Tongue (tissue), 2 donors: ENCODE measurements around the gene SLC1A7. TPM values are rescaled to one million over a fixed set of nuclear protein-coding genes. Genes with fewer than 3 reads are reported as not detected.
"Not testable (repeated sequence)": the region's sequence is repeated elsewhere in the genome, so short reads cannot be mapped to it uniquely, and the experiment has no call there.

ENCODE experiments used
- DNase-seq: peaks from one replicate; pipeline ENCODE4 v3.0.0-alpha.2; 2015
- total RNA-seq: library from RNA; depleted of rRNA; stranded (reverse); fragments of >200 nt; gene quantifications from one replicate; pipeline ENCODE4 v1.2.3, GENCODE V29; 2014

SLC1A7 gene
- not detected for total RNA-seq

GRCh38 chr1:53142226-53142853 lies at the start of gene SLC1A7:
Gene SLC1A7 (minus strand): TSS chr1:53142638. CDS start chr1:53142449, 189 bp downstream.
- no peak for DNase-seq

- DNase-seq: no peak
These were observed 47.8 kb upstream of the SLC1A7 start for GRCh38 chr1:53190210-53190611.

- DNase-seq: no peak
These were observed 46.6 kb upstream of the SLC1A7 start for GRCh38 chr1:53189061-53189460.

- no peak for DNase-seq
These were observed 45.7 kb upstream of the SLC1A7 start for GRCh38 chr1:53188099-53188498.

- DNase-seq: no peak
These were observed 45.0 kb upstream of the SLC1A7 start for GRCh38 chr1:53187401-53187800.

GRCh38 chr1:53186533-53186932 lies 44.1 kb upstream of the SLC1A7 start:
- DNase-seq: no peak

GRCh38 chr1:53185955-53186297 lies 43.5 kb upstream of the SLC1A7 start:
- DNase-seq: not testable (repeated sequence)

- no peak for DNase-seq
These were observed 40.9 kb upstream of the SLC1A7 start for GRCh38 chr1:53183095-53183990.

- DNase-seq: no peak
These were observed 40.3 kb upstream of the SLC1A7 start for GRCh38 chr1:53182716-53183094.

- peak; percentile 92 for DNase-seq
These were observed 39.7 kb upstream of the SLC1A7 start for GRCh38 chr1:53182111-53182593.

- DNase-seq: no peak
These were observed 38.5 kb upstream of the SLC1A7 start for GRCh38 chr1:53180951-53181350.

- DNase-seq: no peak
These were observed 37.8 kb upstream of the SLC1A7 start for GRCh38 chr1:53180226-53180625.

- peak; percentile 90 for DNase-seq
These were observed 34.2 kb upstream of the SLC1A7 start for GRCh38 chr1:53176452-53177208.

- no peak for DNase-seq
These were observed 32.8 kb upstream of the SLC1A7 start for GRCh38 chr1:53174971-53175913.

- DNase-seq: peak; percentile 15
These were observed 30.1 kb upstream of the SLC1A7 start for GRCh38 chr1:53172426-53173128.

GRCh38 chr1:53166912-53167311 lies 24.5 kb upstream of the SLC1A7 start:
- DNase-seq: peak; percentile 45

- DNase-seq: no peak
These were observed 23.9 kb upstream of the SLC1A7 start for GRCh38 chr1:53166366-53166765.

GRCh38 chr1:53165408-53165961 lies 23.0 kb upstream of the SLC1A7 start:
- DNase-seq: no peak

GRCh38 chr1:53163291-53163768 lies 20.9 kb upstream of the SLC1A7 start:
- no peak for DNase-seq

GRCh38 chr1:53162621-53163020 lies 20.2 kb upstream of the SLC1A7 start:
- DNase-seq: no peak
